Kasumi-1 (cell line): ENCODE measurements around the gene PDSS1.

Experiments used
- DNase-seq, 2 experiments: peaks; one replicate each; lab custom pipeline; 2025; lab: John Stamatoyannopoulos, UW

Gene PDSS1

DNA sequence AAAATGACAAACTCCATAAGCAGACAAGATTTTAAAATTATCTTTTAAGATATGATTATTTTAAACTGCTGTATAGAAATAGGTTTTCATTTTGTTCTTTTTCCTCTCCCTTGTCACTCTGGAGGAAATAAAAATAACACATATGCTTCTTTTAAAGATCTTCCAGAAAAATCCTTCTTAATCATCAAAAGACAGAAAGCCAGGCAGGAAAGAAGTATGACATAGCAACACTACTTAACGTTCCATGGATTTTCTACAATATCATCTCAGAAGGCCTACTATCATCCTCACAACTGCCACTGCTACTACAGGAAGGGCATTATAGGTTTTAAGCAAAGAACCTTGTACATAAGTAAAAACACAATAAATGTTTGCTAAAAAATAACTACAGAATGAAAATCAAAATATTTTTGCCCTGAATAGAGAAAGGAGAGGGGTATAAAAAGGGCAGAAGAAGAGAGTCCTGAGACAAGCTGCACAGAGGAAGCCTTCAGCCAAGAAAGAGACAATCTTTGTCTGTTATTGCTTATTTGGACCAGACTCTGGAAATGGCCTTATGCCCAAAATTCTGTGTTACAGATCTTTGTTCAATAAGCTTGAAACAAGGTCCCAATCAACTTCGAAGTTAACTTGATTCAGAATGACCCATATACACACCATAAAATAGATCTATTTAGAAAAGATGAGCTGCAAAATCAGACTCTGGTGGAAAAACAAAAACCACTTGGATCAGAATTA, 95.4 kb downstream of the PDSS1 start:
- no peak for DNase-seq
